Measurements from ENCODE around the gene PRM1. TPM values are rescaled to one million over a fixed set of nuclear protein-coding genes. Genes with fewer than 3 reads are reported as not detected.

Gene PRM1
- total and polyA plus RNA-seq, 4 donors = not detected

DNA sequence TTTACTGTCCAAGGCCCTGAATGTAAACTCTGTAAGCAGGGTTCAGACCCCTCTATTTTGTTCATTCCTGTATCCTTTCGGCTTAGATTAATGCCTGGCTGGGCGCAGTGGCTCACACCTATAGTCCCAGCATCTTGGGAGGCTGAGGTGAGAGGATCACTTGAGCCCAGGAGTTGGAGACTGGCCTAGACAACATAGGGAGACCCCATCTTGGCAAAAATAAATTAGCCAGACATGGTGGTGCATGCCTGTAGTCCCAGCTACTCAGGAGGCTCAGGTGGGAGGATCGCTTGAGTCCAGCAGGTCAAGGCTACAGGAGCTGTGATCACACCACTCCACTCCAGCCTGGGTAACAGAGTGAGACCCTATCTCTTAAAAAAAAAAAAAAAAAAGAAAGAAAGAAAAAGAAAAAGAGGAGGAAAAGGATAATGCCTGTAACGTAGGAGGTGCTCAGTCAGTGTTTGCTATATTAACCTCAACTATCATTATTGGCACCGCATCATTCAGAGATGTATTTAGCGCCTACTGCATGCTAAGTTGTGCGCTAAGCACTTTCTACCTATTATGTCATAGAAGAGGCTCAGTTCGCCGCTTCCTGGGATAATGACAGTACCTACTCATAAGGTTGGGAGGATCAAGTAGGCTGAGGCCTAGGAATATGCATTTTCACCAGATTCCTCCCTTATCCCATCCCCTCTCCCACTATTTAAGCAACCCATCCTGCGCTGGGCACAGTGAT lies 30.2 kb downstream of the PRM1 start:
- Histone ChIP-seq H3K9me3 (ENCODE audit: control insufficient read depth in 4 of 4, low read length in 3 of 4) (no peaks in the 10 kb centered on the region), H3K36me3 (ENCODE audit: control insufficient read depth in 4 of 4, insufficient read depth in 3 of 4, low read depth in 1 of 4, low read length in 3 of 4) (peaks cover 0 to 1% (median 0%) of the 10 kb centered on the region in 4 donors), H3K4me3 (ENCODE audit: low read depth in 1 of 3, low read length in 3 of 3) (no peak overlapping the region), H3K27ac (ENCODE audit: low read depth in 1 of 2, low read length in 2 of 2) (no peak overlapping the region), H3K9ac (ENCODE audit: low read depth in 1 of 2, low read length in 2 of 2) (no peak overlapping the region), H3K27me3 (ENCODE audit: control insufficient read depth in 4 of 4, insufficient read depth in 4 of 4, low read length in 3 of 4) (no peaks in the 10 kb centered on the region), H3K4me1 (ENCODE audit: control insufficient read depth in 4 of 4, insufficient read depth in 4 of 4, low read length in 3 of 4) (peaks cover 0 to 13% (median 11%) of the 10 kb centered on the region in 4 donors)
- DNase-seq (ENCODE audit: low spot score) = no peak
- WGBS = 97% methylated on average over 10 of the region's 10 CpGs
- TF ChIP-seq, protein P1, sequence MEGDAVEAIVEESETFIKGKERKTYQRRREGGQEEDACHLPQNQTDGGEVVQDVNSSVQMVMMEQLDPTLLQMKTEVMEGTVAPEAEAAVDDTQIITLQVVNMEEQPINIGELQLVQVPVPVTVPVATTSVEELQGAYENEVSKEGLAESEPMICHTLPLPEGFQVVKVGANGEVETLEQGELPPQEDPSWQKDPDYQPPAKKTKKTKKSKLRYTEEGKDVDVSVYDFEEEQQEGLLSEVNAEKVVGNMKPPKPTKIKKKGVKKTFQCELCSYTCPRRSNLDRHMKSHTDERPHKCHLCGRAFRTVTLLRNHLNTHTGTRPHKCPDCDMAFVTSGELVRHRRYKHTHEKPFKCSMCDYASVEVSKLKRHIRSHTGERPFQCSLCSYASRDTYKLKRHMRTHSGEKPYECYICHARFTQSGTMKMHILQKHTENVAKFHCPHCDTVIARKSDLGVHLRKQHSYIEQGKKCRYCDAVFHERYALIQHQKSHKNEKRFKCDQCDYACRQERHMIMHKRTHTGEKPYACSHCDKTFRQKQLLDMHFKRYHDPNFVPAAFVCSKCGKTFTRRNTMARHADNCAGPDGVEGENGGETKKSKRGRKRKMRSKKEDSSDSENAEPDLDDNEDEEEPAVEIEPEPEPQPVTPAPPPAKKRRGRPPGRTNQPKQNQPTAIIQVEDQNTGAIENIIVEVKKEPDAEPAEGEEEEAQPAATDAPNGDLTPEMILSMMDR (IDR thresholded peaks at IDR 0.05; ENCODE audit: low read depth, low read length, missing input control) = no peak
- TF ChIP-seq HNF4G (IDR thresholded peaks at IDR 0.05) = no peak
- no peak for TF ChIP-seq YY1 (IDR thresholded peaks at IDR 0.05)
- TF ChIP-seq TAF1 (conservative IDR thresholded peaks at IDR 0.05) = no peak
- no peak for TF ChIP-seq JUND (IDR thresholded peaks at IDR 0.05)
- TF ChIP-seq HNF4A (conservative IDR thresholded peaks at IDR 0.05) = no peak
- no peak for TF ChIP-seq EGR1 (IDR thresholded peaks at IDR 0.05; ENCODE audit: low read depth in 2 of 2)
- TF ChIP-seq, protein P2, sequence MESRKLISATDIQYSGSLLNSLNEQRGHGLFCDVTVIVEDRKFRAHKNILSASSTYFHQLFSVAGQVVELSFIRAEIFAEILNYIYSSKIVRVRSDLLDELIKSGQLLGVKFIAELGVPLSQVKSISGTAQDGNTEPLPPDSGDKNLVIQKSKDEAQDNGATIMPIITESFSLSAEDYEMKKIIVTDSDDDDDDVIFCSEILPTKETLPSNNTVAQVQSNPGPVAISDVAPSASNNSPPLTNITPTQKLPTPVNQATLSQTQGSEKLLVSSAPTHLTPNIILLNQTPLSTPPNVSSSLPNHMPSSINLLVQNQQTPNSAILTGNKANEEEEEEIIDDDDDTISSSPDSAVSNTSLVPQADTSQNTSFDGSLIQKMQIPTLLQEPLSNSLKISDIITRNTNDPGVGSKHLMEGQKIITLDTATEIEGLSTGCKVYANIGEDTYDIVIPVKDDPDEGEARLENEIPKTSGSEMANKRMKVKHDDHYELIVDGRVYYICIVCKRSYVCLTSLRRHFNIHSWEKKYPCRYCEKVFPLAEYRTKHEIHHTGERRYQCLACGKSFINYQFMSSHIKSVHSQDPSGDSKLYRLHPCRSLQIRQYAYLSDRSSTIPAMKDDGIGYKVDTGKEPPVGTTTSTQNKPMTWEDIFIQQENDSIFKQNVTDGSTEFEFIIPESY (IDR thresholded peaks at IDR 0.05) = no peak
- no peak for TF ChIP-seq RXRA (IDR thresholded peaks at IDR 0.05)
- TF ChIP-seq, protein P3, sequence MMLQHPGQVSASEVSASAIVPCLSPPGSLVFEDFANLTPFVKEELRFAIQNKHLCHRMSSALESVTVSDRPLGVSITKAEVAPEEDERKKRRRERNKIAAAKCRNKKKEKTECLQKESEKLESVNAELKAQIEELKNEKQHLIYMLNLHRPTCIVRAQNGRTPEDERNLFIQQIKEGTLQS (IDR thresholded peaks at IDR 0.05) = no peak
- TF ChIP-seq GABPA (IDR thresholded peaks at IDR 0.05 in 1 of 2, conservative IDR thresholded peaks at IDR 0.05 in 1 of 2) = no peak
- no peak for TF ChIP-seq NR2F2 (IDR thresholded peaks at IDR 0.05)
- TF ChIP-seq FOXA2 (IDR thresholded peaks at IDR 0.05) = no peak
- TF ChIP-seq SP1 (IDR thresholded peaks at IDR 0.05) = no peak
- no peak for TF ChIP-seq RAD21 (IDR thresholded peaks at IDR 0.05)
- TF ChIP-seq, protein P4, sequence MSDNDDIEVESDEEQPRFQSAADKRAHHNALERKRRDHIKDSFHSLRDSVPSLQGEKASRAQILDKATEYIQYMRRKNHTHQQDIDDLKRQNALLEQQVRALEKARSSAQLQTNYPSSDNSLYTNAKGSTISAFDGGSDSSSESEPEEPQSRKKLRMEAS (IDR thresholded peaks at IDR 0.05) = no peak

DNA sequence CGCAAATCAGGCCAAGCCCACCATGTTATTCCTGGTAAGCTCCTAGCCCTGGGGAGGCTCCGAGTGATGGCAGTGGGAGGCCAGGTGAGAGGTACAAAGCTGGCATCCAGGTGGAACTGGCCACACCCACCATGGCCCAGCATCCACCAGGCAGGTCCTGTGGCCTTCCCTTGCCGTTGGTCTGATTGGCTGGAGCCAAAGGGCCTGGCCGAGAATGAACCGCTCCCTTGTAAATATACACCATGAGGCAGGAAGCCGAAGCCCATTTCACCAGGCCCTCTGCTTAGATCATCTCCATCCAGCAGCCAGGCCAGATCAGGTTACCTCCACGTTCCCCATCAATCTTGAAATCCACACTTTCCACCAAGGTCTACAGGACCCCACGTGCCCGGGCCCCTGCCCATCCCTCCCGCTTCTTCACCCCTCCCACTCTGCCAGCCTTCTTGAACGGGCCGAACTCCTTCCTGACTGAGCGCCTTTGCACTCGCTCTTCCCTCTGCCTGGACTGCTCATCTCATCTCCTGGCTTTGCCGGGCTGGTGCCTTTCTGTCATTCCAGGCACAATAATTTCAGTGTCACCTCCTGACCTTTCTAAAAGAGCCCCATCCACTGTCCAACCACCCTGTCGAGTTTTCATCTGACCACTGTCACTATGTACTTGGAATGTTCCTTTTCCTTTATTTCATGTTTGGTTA lies 30.9 kb downstream of the PRM1 start:
- H3K4me1 ChIP-seq (ENCODE audit: control insufficient read depth in 4 of 4, insufficient read depth in 4 of 4, low read length in 3 of 4) = peaks cover 7 to 17% (median 13%) of the 10 kb centered on the region in 4 donors
- TF ChIP-seq YY1 (IDR thresholded peaks at IDR 0.05) = no peak
- no peak for TF ChIP-seq TAF1 (conservative IDR thresholded peaks at IDR 0.05)
- TF ChIP-seq RAD21 (IDR thresholded peaks at IDR 0.05) = no peak
- TF ChIP-seq SP1 (IDR thresholded peaks at IDR 0.05) = no peak
- peaks cover 0 to 1% (median 0%) of the 10 kb centered on the region in 4 donors for H3K36me3 ChIP-seq (ENCODE audit: control insufficient read depth in 4 of 4, insufficient read depth in 3 of 4, low read depth in 1 of 4, low read length in 3 of 4)
- H3K27ac ChIP-seq (ENCODE audit: low read depth in 1 of 2, low read length in 2 of 2) = no peak overlapping the region
- WGBS = 80% methylated on average over 16 of the region's 16 CpGs
- no peaks in the 10 kb centered on the region for H3K27me3 ChIP-seq (ENCODE audit: control insufficient read depth in 4 of 4, insufficient read depth in 4 of 4, low read length in 3 of 4)
- H3K9me3 ChIP-seq (ENCODE audit: control insufficient read depth in 4 of 4, low read length in 3 of 4) = no peaks in the 10 kb centered on the region
- H3K9ac ChIP-seq (ENCODE audit: low read depth in 1 of 2, low read length in 2 of 2) = no peak overlapping the region
- H3K4me3 ChIP-seq (ENCODE audit: low read depth in 1 of 3, low read length in 3 of 3) = no peak overlapping the region
- no peak for DNase-seq (ENCODE audit: low spot score)
